Breast epithelium (tissue), 3 donors: ENCODE data around the gene LSM3.

Experiments used
- CTCF ChIP-seq, 3 donors: fragments of 450-650 bp; IDR thresholded peaks; one replicate each; pipeline ENCODE4 v1.5.1; 2016 to 2017; ENCODE audit warnings: antibody characterized with exemption in 3 of 3, mild to moderate bottlenecking in 3 of 3, moderate library complexity in 3 of 3
- POLR2A ChIP-seq: fragments of 450-650 bp; IDR thresholded peaks from one replicate; pipeline ENCODE4 v1.6.1; 2016; ENCODE audit warnings: antibody characterized with exemption, mild to moderate bottlenecking, moderate library complexity
- POLR2AphosphoS5 ChIP-seq, 3 donors: sonication (generic); formaldehyde crosslinking; IDR thresholded peaks; one replicate each; pipeline ENCODE4 v1.6.1; 2017; ENCODE audit warnings: antibody characterized with exemption in 3 of 3

- TF ChIP-seq CTCF (IDR thresholded peaks at IDR 0.05) = no peak
- no peak for TF ChIP-seq POLR2A
- TF ChIP-seq POLR2AphosphoS5 (IDR thresholded peaks at IDR 0.05) = no peak
These were observed 473 bp downstream of the LSM3 start for GRCh38 chr3:14179114-14179465.
